ACC112 (cell line): ENCODE results near the gene HIPK3.

Experiments used
- H2AFZ ChIP-seq: fragments of 200-600 bp; sonication (generic); one replicate; pipeline ENCODE4 v1.6.0; 2017; ENCODE audit warnings: antibody characterized with exemption, low read length; ENCODE audit not compliant: unreplicated experiment
- H3K27ac ChIP-seq: fragments of 200-600 bp; sonication (generic); 2 replicates; pipeline ENCODE4 v1.5.1; 2014; ENCODE audit warnings: low read depth, mild to moderate bottlenecking, antibody characterized with exemption, low read length, moderate library complexity
- H3K27me3 ChIP-seq: fragments of 200-600 bp; sonication (generic); 2 replicates; pipeline ENCODE4 v1.6.1; 2014; ENCODE audit warnings: mild to moderate bottlenecking, antibody characterized with exemption, low read length, moderate library complexity, mixed read lengths; ENCODE audit not compliant: insufficient read depth
- H3K36me3 ChIP-seq: fragments of 200-600 bp; sonication (generic); 2 replicates; pipeline ENCODE4 v1.6.1; 2016; ENCODE audit warnings: mild to moderate bottlenecking, antibody characterized with exemption, low read length, moderate library complexity, mixed read lengths; ENCODE audit not compliant: insufficient read depth
- H3K4me1 ChIP-seq: fragments of 200-600 bp; sonication (generic); one replicate; pipeline ENCODE4 v1.6.1; 2016; ENCODE audit warnings: low read length, mixed read lengths; ENCODE audit not compliant: insufficient read depth, unreplicated experiment, control insufficient read depth
- H3K4me3 ChIP-seq: fragments of 200-600 bp; sonication (generic); 2 replicates; pipeline ENCODE4 v1.5.1; 2014; ENCODE audit warnings: mild to moderate bottlenecking, low read depth, low read length
- H3K79me2 ChIP-seq: fragments of 200-600 bp; sonication (generic); one replicate; pipeline ENCODE4 v1.6.0; 2016; ENCODE audit warnings: low read length; ENCODE audit not compliant: control insufficient read depth, unreplicated experiment, insufficient read depth

The HIPK3 gene

GRCh38 chr11:33272338-33273107, 15.3 kb downstream of the HIPK3 start:
- H3K27ac ChIP-seq, result no peak overlapping the region
- H3K79me2 ChIP-seq, result peaks cover 88% of the 10 kb centered on the region
- no peaks in the 10 kb centered on the region for H3K27me3 ChIP-seq
- no peak overlapping the region for H3K4me3 ChIP-seq
- no peak overlapping the region for H2AFZ ChIP-seq
- H3K36me3 ChIP-seq, result no peaks in the 10 kb centered on the region
- peaks cover 22% of the 10 kb centered on the region for H3K4me1 ChIP-seq

- peaks cover 87% of the 10 kb centered on the region for H3K79me2 ChIP-seq
- no peak overlapping the region for H2AFZ ChIP-seq
- peaks cover 20% of the 10 kb centered on the region for H3K4me1 ChIP-seq
- no peaks in the 10 kb centered on the region for H3K36me3 ChIP-seq
- H3K27ac ChIP-seq, result no peak overlapping the region
- no peaks in the 10 kb centered on the region for H3K27me3 ChIP-seq
- no peak overlapping the region for H3K4me3 ChIP-seq
These were observed 16.5 kb downstream of the HIPK3 start for GRCh38 chr11:33273656-33274055.

GRCh38 chr11:33280411-33280810, 23.2 kb downstream of the HIPK3 start:
- H3K4me1 ChIP-seq, result no peaks in the 10 kb centered on the region
- H3K79me2 ChIP-seq, result peaks cover 87% of the 10 kb centered on the region
- H2AFZ ChIP-seq, result no peak overlapping the region
- H3K27ac ChIP-seq, result no peak overlapping the region
- H3K36me3 ChIP-seq, result no peaks in the 10 kb centered on the region
- H3K27me3 ChIP-seq, result no peaks in the 10 kb centered on the region
- H3K4me3 ChIP-seq, result no peak overlapping the region

- H2AFZ ChIP-seq, result no peak overlapping the region
- H3K79me2 ChIP-seq, result peaks cover 91% of the 10 kb centered on the region
- H3K4me3 ChIP-seq, result no peak overlapping the region
- H3K27me3 ChIP-seq, result no peaks in the 10 kb centered on the region
- H3K4me1 ChIP-seq, result no peaks in the 10 kb centered on the region
- no peak overlapping the region for H3K27ac ChIP-seq
- H3K36me3 ChIP-seq, result peaks cover 5% of the 10 kb centered on the region
These were observed 24.6 kb downstream of the HIPK3 start for GRCh38 chr11:33281758-33282157.

- Histone ChIP-seq H3K79me2 (peaks cover 86% of the 10 kb centered on the region), H3K4me1 (no peaks in the 10 kb centered on the region), H3K27me3 (no peaks in the 10 kb centered on the region), H3K4me3 (no peak overlapping the region), H3K36me3 (peaks cover 15% of the 10 kb centered on the region), H3K27ac (no peak overlapping the region), H2AFZ (no peak overlapping the region)
These were observed 27.6 kb downstream of the HIPK3 start for GRCh38 chr11:33284818-33285217.

GRCh38 chr11:33290319-33290718, 33.1 kb downstream of the HIPK3 start:
- H3K27me3 ChIP-seq, result no peaks in the 10 kb centered on the region
- no peaks in the 10 kb centered on the region for H3K4me1 ChIP-seq
- no peak overlapping the region for H3K4me3 ChIP-seq
- H2AFZ ChIP-seq, result no peak overlapping the region
- H3K27ac ChIP-seq, result no peak overlapping the region
- peaks cover 68% of the 10 kb centered on the region for H3K79me2 ChIP-seq
- peaks cover 22% of the 10 kb centered on the region for H3K36me3 ChIP-seq

GRCh38 chr11:33291004-33291777, 34.0 kb downstream of the HIPK3 start:
- Histone ChIP-seq H3K4me1 (no peaks in the 10 kb centered on the region), H2AFZ (no peak overlapping the region), H3K27ac (no peak overlapping the region), H3K27me3 (no peaks in the 10 kb centered on the region), H3K79me2 (peaks cover 68% of the 10 kb centered on the region), H3K36me3 (peaks cover 26% of the 10 kb centered on the region), H3K4me3 (no peak overlapping the region)

- Histone ChIP-seq H3K79me2 (peaks cover 65% of the 10 kb centered on the region), H3K4me1 (no peaks in the 10 kb centered on the region), H3K27me3 (no peaks in the 10 kb centered on the region), H3K27ac (no peak overlapping the region), H3K36me3 (peaks cover 21% of the 10 kb centered on the region), H3K4me3 (no peak overlapping the region), H2AFZ (no peak overlapping the region)
These were observed 35.1 kb downstream of the HIPK3 start for GRCh38 chr11:33292311-33292710.

- H3K36me3 ChIP-seq, result peaks cover 25% of the 10 kb centered on the region
- H3K27me3 ChIP-seq, result no peaks in the 10 kb centered on the region
- no peak overlapping the region for H2AFZ ChIP-seq
- H3K4me1 ChIP-seq, result no peaks in the 10 kb centered on the region
- no peak overlapping the region for H3K4me3 ChIP-seq
- no peak overlapping the region for H3K27ac ChIP-seq
- H3K79me2 ChIP-seq, result peaks cover 66% of the 10 kb centered on the region
These were observed 37.0 kb downstream of the HIPK3 start for GRCh38 chr11:33294224-33294623.

GRCh38 chr11:33294797-33295196, 37.6 kb downstream of the HIPK3 start:
- peaks cover 25% of the 10 kb centered on the region for H3K36me3 ChIP-seq
- H3K27me3 ChIP-seq, result no peaks in the 10 kb centered on the region
- H3K79me2 ChIP-seq, result peaks cover 68% of the 10 kb centered on the region
- H3K4me1 ChIP-seq, result no peaks in the 10 kb centered on the region
- H2AFZ ChIP-seq, result no peak overlapping the region
- H3K27ac ChIP-seq, result no peak overlapping the region
- no peak overlapping the region for H3K4me3 ChIP-seq

- no peak overlapping the region for H2AFZ ChIP-seq
- no peak overlapping the region for H3K27ac ChIP-seq
- H3K4me3 ChIP-seq, result no peak overlapping the region
- peaks cover 25% of the 10 kb centered on the region for H3K36me3 ChIP-seq
- peaks cover 70% of the 10 kb centered on the region for H3K79me2 ChIP-seq
- H3K4me1 ChIP-seq, result no peaks in the 10 kb centered on the region
- no peaks in the 10 kb centered on the region for H3K27me3 ChIP-seq
These were observed 39.5 kb downstream of the HIPK3 start for GRCh38 chr11:33296695-33297094.
